Panc1 (cell line): Measurements from ENCODE around the gene LIMCH1. TPM values are rescaled to one million over a fixed set of nuclear protein-coding genes. Genes with fewer than 3 reads are reported as not detected.

Experiments
- ATAC-seq: fragments of 200-7000 bp; cut with Tn5 transposase; 2 replicates; pipeline ENCODE4 v1.9.1; 2020; ENCODE audit warnings: mild to moderate bottlenecking, moderate library complexity
- BruUV-seq: library from RNA; stranded (reverse); fragments of 400-500 nt; replicated peaks from 2 replicates; lab custom pipeline; 2021; lab: Mats Ljungman, UMichigan
- CTCF ChIA-PET: fragments of 300-600 bp; sonication (Branson Sonifier 250); formaldehyde crosslinking; loops from one replicate; lab custom pipeline; 2022; ENCODE audit warnings: antibody characterized with exemption; lab: Charles Lee
- POLR2A ChIA-PET: fragments of 300-600 bp; sonication (Branson Sonifier 250); formaldehyde crosslinking; loops from one replicate; lab custom pipeline; 2022; ENCODE audit warnings: antibody characterized with exemption; lab: Charles Lee
- DNase-seq: peaks from one replicate; pipeline ENCODE4 v3.0.0-alpha.2; 2010; ENCODE audit warnings: low read depth, low spot score
- H3K27ac ChIP-seq: 2 replicates; pipeline ENCODE4 v1.5.1; 2011; ENCODE audit warnings: mild to moderate bottlenecking, low read length, inconsistent platforms
- H3K27me3 ChIP-seq: fragments of 200-500 bp; sonication (Bioruptor generic); 2 replicates; pipeline ENCODE4 v1.6.0; 2014; ENCODE audit warnings: low read length, inconsistent platforms; ENCODE audit not compliant: control insufficient read depth, insufficient read depth
- H3K36me3 ChIP-seq: fragments of 200-500 bp; sonication (Bioruptor generic); 2 replicates; pipeline ENCODE4 v1.5.1; 2014; ENCODE audit warnings: inconsistent platforms, mild to moderate bottlenecking, low read length, moderate library complexity; ENCODE audit not compliant: control insufficient read depth, insufficient read depth
- H3K4me1 ChIP-seq: 2 replicates; pipeline ENCODE4 v1.5.1; 2011; ENCODE audit warnings: inconsistent platforms, mild to moderate bottlenecking, low read length, moderate library complexity; ENCODE audit not compliant: control insufficient read depth, insufficient read depth
- H3K4me3 ChIP-seq, 2 experiments: 2 replicates each; pipeline ENCODE4 v1.5.1; 2011 to 2012; ENCODE audit warnings: low read depth in 2 of 2, low read length in 2 of 2, mild to moderate bottlenecking in 2 of 2, inconsistent platforms in 1 of 2, moderate library complexity in 1 of 2
- H3K9me3 ChIP-seq: fragments of 200-500 bp; sonication (Bioruptor generic); 2 replicates; pipeline ENCODE4 v1.5.1; 2014; ENCODE audit warnings: low read depth, mild to moderate bottlenecking, inconsistent platforms, low read length, moderate library complexity; ENCODE audit not compliant: control insufficient read depth, insufficient read depth
- CTCF ChIP-seq: fragments of 450-650 bp; IDR thresholded peaks from 2 replicates; pipeline ENCODE4 v1.5.1; 2017; ENCODE audit warnings: mild to moderate bottlenecking
- POLR2AphosphoS5 ChIP-seq: IDR thresholded peaks from 2 replicates; pipeline ENCODE4 v1.6.1; 2012; ENCODE audit warnings: mild to moderate bottlenecking, low read depth, low read length, moderate library complexity
- SIN3A ChIP-seq: IDR thresholded peaks from 2 replicates; pipeline ENCODE4 v1.6.1; 2012; ENCODE audit warnings: low read depth, mild to moderate bottlenecking, low read length, moderate library complexity, borderline replicate concordance; ENCODE audit not compliant: insufficient read depth
- TCF7L2 ChIP-seq: IDR thresholded peaks from 2 replicates; pipeline ENCODE4 v1.6.1; 2011; ENCODE audit warnings: mild to moderate bottlenecking, low read depth, low read length, inconsistent platforms
- in situ Hi-C: cut with HindIII; loops from 2 replicates; pipeline ENCODE4 v1.10.0; 2016; ENCODE audit warnings: low sequenced_read_pairs, low pct_unique_long_range_greater_than_20kb
- intact Hi-C: fragments of 100-400 bp; cut with micrococcal nuclease; formaldehyde crosslinking; loops from one replicate; pipeline ENCODE4 v1.10.0; 2022; ENCODE audit not compliant: unreplicated experiment
- total RNA-seq: library from RNA; stranded (reverse); gene quantifications from one replicate; pipeline ENCODE4 v1.2.1, GENCODE V29; 2021; ENCODE audit not compliant: unreplicated experiment
- TF ChIP-seq, protein P1 (sequence below), 2 experiments: IDR thresholded peaks; 2 replicates each; pipeline ENCODE4 v1.6.1; 2011 to 2012; ENCODE audit warnings: low read depth in 2 of 2, control low read depth in 1 of 2, low read length in 1 of 2, mild to moderate bottlenecking in 1 of 2, moderate library complexity in 1 of 2; ENCODE audit not compliant: insufficient read depth in 1 of 2

The LIMCH1 gene
- total RNA-seq, 1 experiment from 2014 or later = 3.3 TPM

GRCh38 chr4:41561244-41561643 is 23.3 kb downstream of the LIMCH1 start:
- DNase-seq (no peak), ATAC-seq (no peak)
- POLR2A ChIA-PET = no interaction called here
- Histone ChIP-seq H3K27me3 (peaks cover 4% of the 10 kb centered on the region), H3K4me1 (no peaks in the 10 kb centered on the region), H3K27ac (no peak overlapping the region), H3K4me3 (no peak overlapping the region), H3K36me3 (no peaks in the 10 kb centered on the region), H3K9me3 (no peaks in the 10 kb centered on the region)
- intact Hi-C loops (no loop called here), in situ Hi-C loops (no loop called here)
- CTCF ChIA-PET = no interaction called here
- TF ChIP-seq TCF7L2 (no peak), POLR2AphosphoS5 (no peak), CTCF (no peak), SIN3A (no peak)
- TF ChIP-seq, protein P1, sequence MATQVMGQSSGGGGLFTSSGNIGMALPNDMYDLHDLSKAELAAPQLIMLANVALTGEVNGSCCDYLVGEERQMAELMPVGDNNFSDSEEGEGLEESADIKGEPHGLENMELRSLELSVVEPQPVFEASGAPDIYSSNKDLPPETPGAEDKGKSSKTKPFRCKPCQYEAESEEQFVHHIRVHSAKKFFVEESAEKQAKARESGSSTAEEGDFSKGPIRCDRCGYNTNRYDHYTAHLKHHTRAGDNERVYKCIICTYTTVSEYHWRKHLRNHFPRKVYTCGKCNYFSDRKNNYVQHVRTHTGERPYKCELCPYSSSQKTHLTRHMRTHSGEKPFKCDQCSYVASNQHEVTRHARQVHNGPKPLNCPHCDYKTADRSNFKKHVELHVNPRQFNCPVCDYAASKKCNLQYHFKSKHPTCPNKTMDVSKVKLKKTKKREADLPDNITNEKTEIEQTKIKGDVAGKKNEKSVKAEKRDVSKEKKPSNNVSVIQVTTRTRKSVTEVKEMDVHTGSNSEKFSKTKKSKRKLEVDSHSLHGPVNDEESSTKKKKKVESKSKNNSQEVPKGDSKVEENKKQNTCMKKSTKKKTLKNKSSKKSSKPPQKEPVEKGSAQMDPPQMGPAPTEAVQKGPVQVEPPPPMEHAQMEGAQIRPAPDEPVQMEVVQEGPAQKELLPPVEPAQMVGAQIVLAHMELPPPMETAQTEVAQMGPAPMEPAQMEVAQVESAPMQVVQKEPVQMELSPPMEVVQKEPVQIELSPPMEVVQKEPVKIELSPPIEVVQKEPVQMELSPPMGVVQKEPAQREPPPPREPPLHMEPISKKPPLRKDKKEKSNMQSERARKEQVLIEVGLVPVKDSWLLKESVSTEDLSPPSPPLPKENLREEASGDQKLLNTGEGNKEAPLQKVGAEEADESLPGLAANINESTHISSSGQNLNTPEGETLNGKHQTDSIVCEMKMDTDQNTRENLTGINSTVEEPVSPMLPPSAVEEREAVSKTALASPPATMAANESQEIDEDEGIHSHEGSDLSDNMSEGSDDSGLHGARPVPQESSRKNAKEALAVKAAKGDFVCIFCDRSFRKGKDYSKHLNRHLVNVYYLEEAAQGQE (IDR thresholded peaks at IDR 0.05; ENCODE audit: insufficient read depth in 1 of 2, low read depth in 2 of 2, low read length in 1 of 2) = no peak
- BruUV-seq = no TSS peak

GRCh38 chr4:41567186-41567585 is 29.2 kb downstream of the LIMCH1 start:
- intact Hi-C loops = no loop called here
- in situ Hi-C loops = no loop called here

More at GRCh38 chr4:41567186-41567585, 29.2 kb downstream of the LIMCH1 start:
- Histone ChIP-seq H3K4me3 (no peak overlapping the region), H3K27ac (no peak overlapping the region), H3K27me3 (no peaks in the 10 kb centered on the region; the same call in 1 of the 2 replicates), H3K9me3 (no peaks in the 10 kb centered on the region), H3K36me3 (no peaks in the 10 kb centered on the region), H3K4me1 (no peaks in the 10 kb centered on the region)
- CTCF ChIA-PET = no interaction called here
- DNase-seq (no peak), ATAC-seq (no peak)
- BruUV-seq = no TSS peak
- TF ChIP-seq SIN3A = no peak
- TF ChIP-seq, protein P1 (IDR thresholded peaks at IDR 0.05; ENCODE audit: insufficient read depth in 1 of 2, low read depth in 2 of 2, low read length in 1 of 2) = no peak
- POLR2A ChIA-PET = no interaction called here
